SK-N-SH (cell line): Measurements from ENCODE around the gene DOC2A. TPM values are rescaled to one million over a fixed set of nuclear protein-coding genes. Genes with fewer than 3 reads are reported as not detected.

Experiments used
- CTCF ChIA-PET: fragments of 300-600, 350-600 bp; formaldehyde crosslinking; extraction: SDS; loops from one replicate; lab custom pipeline; 2021; lab: Yijun Ruan, JAX
- POLR2A ChIA-PET: fragments of 350-600 bp; sonication (Branson Sonifier 250); formaldehyde crosslinking; extraction: SDS; loops from one replicate; lab custom pipeline; 2020; ENCODE audit warnings: antibody characterized with exemption, inconsistent platforms; lab: Yijun Ruan, JAX
- DNase-seq: peaks from one replicate; pipeline ENCODE4 v3.0.0; 2012
- H2AFZ ChIP-seq: fragments of 200-600 bp; sonication (generic); 2 replicates; pipeline ENCODE4 v1.8.1; 2016; ENCODE audit warnings: antibody characterized with exemption, mild to moderate bottlenecking, low read depth
- H3F3A ChIP-seq: fragments of 200-600 bp; sonication (generic); replicated peaks from 2 replicates; pipeline ENCODE3; 2016; ENCODE audit warnings: antibody characterized with exemption, mild to moderate bottlenecking; ENCODE audit not compliant: insufficient read depth
- H3K27ac ChIP-seq, 2 experiments: fragments of 200-500 bp in 1 of 2; fragments of 200-600 bp in 1 of 2; sonication (Bioruptor generic) in 1 of 2; sonication (generic), shearing (Covaris generic) in 1 of 2; 2 replicates each; pipeline versions ENCODE4 v1.5.1 to v1.6.1; 2014 to 2016; ENCODE audit warnings: low read depth in 2 of 2, inconsistent platforms in 1 of 2, low read length in 1 of 2, mild to moderate bottlenecking in 1 of 2, mixed read lengths in 1 of 2
- H3K27me3 ChIP-seq: fragments of 200-600 bp; sonication (generic), shearing (Covaris generic); 2 replicates; pipeline ENCODE4 v1.6.1; 2016; ENCODE audit warnings: mixed run types; ENCODE audit not compliant: insufficient read depth
- H3K36me3 ChIP-seq, 2 experiments: fragments of 200-500 bp in 1 of 2; fragments of 200-600 bp in 1 of 2; sonication (Bioruptor generic) in 1 of 2; sonication (generic) in 1 of 2; replicated peaks in 1 of 2; 2 replicates each; pipeline versions ENCODE3 to v1.5.1; 2014 to 2016; ENCODE audit warnings: low read length in 1 of 2, mild to moderate bottlenecking in 1 of 2; ENCODE audit not compliant: insufficient read depth in 2 of 2, control insufficient read depth in 1 of 2
- H3K4me1 ChIP-seq, 2 experiments: fragments of 200-500 bp in 1 of 2; fragments of 200-600 bp in 1 of 2; sonication (Bioruptor generic) in 1 of 2; sonication (generic), shearing (Covaris generic) in 1 of 2; 2 replicates each; pipeline versions ENCODE4 v1.5.1 to v1.6.1; 2014 to 2016; ENCODE audit warnings: low read depth in 1 of 2, low read length in 1 of 2, mixed run types in 1 of 2; ENCODE audit not compliant: insufficient read depth in 2 of 2, control insufficient read depth in 1 of 2
- H3K4me2 ChIP-seq: fragments of 200-600 bp; sonication (generic), shearing (Covaris generic); 2 replicates; pipeline ENCODE4 v1.6.1; 2017; ENCODE audit warnings: mixed run types
- H3K4me3 ChIP-seq, 2 experiments: fragments of 200-500 bp in 1 of 2; fragments of 200-600 bp in 1 of 2; sonication (Bioruptor generic) in 1 of 2; sonication (generic), shearing (Covaris generic) in 1 of 2; 2 replicates each; pipeline versions ENCODE4 v1.5.1 to v1.8.1; 2014 to 2016; ENCODE audit warnings: low read depth in 2 of 2, inconsistent platforms in 1 of 2, low read length in 1 of 2, mild to moderate bottlenecking in 1 of 2, mixed read lengths in 1 of 2, moderate library complexity in 1 of 2
- H3K79me2 ChIP-seq: fragments of 200-600 bp; sonication (generic); 2 replicates; pipeline ENCODE4 v1.8.1; 2017; ENCODE audit warnings: mild to moderate bottlenecking; ENCODE audit not compliant: insufficient read depth
- H3K9ac ChIP-seq: fragments of 200-600 bp; sonication (generic); 2 replicates; pipeline ENCODE4 v1.6.1; 2017; ENCODE audit warnings: mixed run types
- H3K9me2 ChIP-seq: fragments of 200-600 bp; sonication (generic); 2 replicates; pipeline ENCODE4 v1.6.1; 2017; ENCODE audit warnings: mixed run types
- H3K9me3 ChIP-seq: fragments of 200-600 bp; sonication (generic); 2 replicates; pipeline ENCODE4 v1.6.1; 2017; ENCODE audit warnings: mixed run types, mild to moderate bottlenecking, moderate library complexity
- H4K20me1 ChIP-seq: fragments of 200-600 bp; sonication (generic); 2 replicates; pipeline ENCODE4 v1.6.1; 2017; ENCODE audit warnings: mild to moderate bottlenecking, mixed run types; ENCODE audit not compliant: insufficient read depth
- ELF1 ChIP-seq: IDR thresholded peaks from 2 replicates; pipeline ENCODE4 v1.4.0; 2012
- EP300 ChIP-seq, 2 experiments: IDR thresholded peaks; 2 replicates each; pipeline versions ENCODE4 v1.4.0 to v1.6.1; 2012; ENCODE audit warnings: borderline replicate concordance in 1 of 2, low read depth in 1 of 2, low read length in 1 of 2
- EZH2phosphoT487 ChIP-seq: fragments of 200-600 bp; sonication (generic); IDR thresholded peaks from 2 replicates; pipeline ENCODE4 v1.6.1; 2017; ENCODE audit warnings: low read depth, mixed run types, mild to moderate bottlenecking, antibody characterized with exemption, moderate library complexity, borderline replicate concordance
- FOXJ3 ChIP-seq: sonication (generic); formaldehyde crosslinking; IDR thresholded peaks from 2 replicates; pipeline ENCODE4 v1.5.1; 2020; ENCODE audit warnings: mild to moderate bottlenecking, missing genetic modification reagents
- GABPA ChIP-seq: IDR thresholded peaks from 2 replicates; pipeline ENCODE4 v1.4.0; 2012; ENCODE audit warnings: low read depth, mild to moderate bottlenecking
- IRF3 ChIP-seq: fragments of 150-350 bp; IDR thresholded peaks from 2 replicates; pipeline ENCODE4 v1.6.1; 2016; ENCODE audit warnings: mild to moderate bottlenecking, low read depth, low read length
- JUND ChIP-seq: IDR thresholded peaks from 2 replicates; pipeline ENCODE4 v1.4.0; 2012
- MEF2A ChIP-seq: IDR thresholded peaks from 2 replicates; pipeline ENCODE4 v1.4.0; 2012; ENCODE audit warnings: low read depth, borderline replicate concordance
- MXI1 ChIP-seq: IDR thresholded peaks from 2 replicates; pipeline ENCODE4 v1.6.1; 2012; ENCODE audit warnings: mild to moderate bottlenecking, low read depth, low read length, improper control_type of control experiment
- NFIC ChIP-seq: IDR thresholded peaks from 2 replicates; pipeline ENCODE4 v1.4.0; 2012; ENCODE audit warnings: borderline replicate concordance
- NRF1 ChIP-seq: IDR thresholded peaks from 2 replicates; pipeline ENCODE4 v1.6.1; 2012; ENCODE audit warnings: low read depth, mild to moderate bottlenecking, low read length
- PBX3 ChIP-seq: IDR thresholded peaks from 2 replicates; pipeline ENCODE4; 2012
- POLR2AphosphoS5 ChIP-seq: IDR thresholded peaks from 2 replicates; pipeline ENCODE4 v1.6.1; 2012; ENCODE audit warnings: low read depth, low read length
- RAD21 ChIP-seq: IDR thresholded peaks from 2 replicates; pipeline ENCODE4 v1.6.1; 2012; ENCODE audit warnings: mild to moderate bottlenecking, low read length
- RCOR1 ChIP-seq: fragments of 150-350 bp; IDR thresholded peaks from 2 replicates; pipeline ENCODE4 v1.6.1; 2017; ENCODE audit warnings: antibody characterized with exemption, low read length
- REST ChIP-seq: IDR thresholded peaks from 2 replicates; pipeline ENCODE4 v1.6.1; 2012; ENCODE audit warnings: mild to moderate bottlenecking, low read depth, low read length, moderate library complexity
- RFX5 ChIP-seq: IDR thresholded peaks from 2 replicates; pipeline ENCODE4 v1.6.1; 2012; ENCODE audit warnings: mild to moderate bottlenecking, improper control_type of control experiment, low read length
- RXRA ChIP-seq: IDR thresholded peaks from 2 replicates; pipeline ENCODE4 v1.4.0; 2012; ENCODE audit warnings: low read depth, mild to moderate bottlenecking, borderline replicate concordance
- TCF12 ChIP-seq: IDR thresholded peaks from 2 replicates; pipeline ENCODE4 v1.4.0; 2012
- USF1 ChIP-seq: IDR thresholded peaks from 2 replicates; pipeline ENCODE4 v1.4.0; 2012; ENCODE audit warnings: low read depth, borderline replicate concordance
- YY1 ChIP-seq: IDR thresholded peaks from 2 replicates; pipeline ENCODE4 v1.4.0; 2012; ENCODE audit warnings: low read depth, mild to moderate bottlenecking
- ZBTB33 ChIP-seq: IDR thresholded peaks from 2 replicates; pipeline ENCODE4 v1.4.0; 2012; ENCODE audit warnings: low read depth, borderline replicate concordance
- WGBS: methylation state at CpG from one replicate; pipeline ENCODE4 v1.1.6; 2017; ENCODE audit warnings: low lambda C conversion rate; 5-methylcytosine and 5-hydroxymethylcytosine counted together
- polyA plus RNA-seq, 3 experiments: library from polyadenylated mRNA; depleted of rRNA; stranded (reverse); fragments of >200 nt; gene quantifications; 2 replicates each; pipeline ENCODE4 v1.2.3, GENCODE V29; 2012

DOC2A gene
- polyA plus RNA-seq, 1 of the 3 experiments (the other 2 are of a cell fraction) = 10.4 TPM

- WGBS = under 1% methylated on average over 44 of the region's 65 CpGs
- H3K4me1 ChIP-seq = peaks cover 0 to 14% of the 10 kb centered on the region in 2 experiments; a peak in 1 of 4 replicates
- H3K27me3 ChIP-seq = no peaks in the 10 kb centered on the region
- CTCF ChIA-PET = interaction anchor here (0.8 to 2.8 kb wide), 5 partner anchors 10 to 206 kb away, joined by 4 to 11 read pairs (median 4); partner anchors contain the start of genes DOC2A, KIF22 and TLCD3B
- no peaks in the 10 kb centered on the region for H3K9me2 ChIP-seq
- H3K79me2 ChIP-seq = peaks cover 19% of the 10 kb centered on the region; the same call in 1 of the 2 replicates
- H3K4me2 ChIP-seq = peak within 1 kb of the TSS; percentile 99
- peaks cover 5 to 30% of the 10 kb centered on the region in 2 experiments for H3K36me3 ChIP-seq
- H3F3A ChIP-seq = peaks cover 10% of the 10 kb centered on the region
- H3K9me3 ChIP-seq = no peaks in the 10 kb centered on the region
- H3K27ac ChIP-seq = peak within 1 kb of the TSS; percentile 94
- POLR2A ChIA-PET = interaction anchor here (0.8 to 1.3 kb wide), 5 partner anchors 10 to 98 kb away, joined by 3 to 4 read pairs (median 3); partner anchors contain the start of genes SEZ6L2 and TAOK2
- H2AFZ ChIP-seq = peak within 1 kb of the TSS; percentile 97
- H4K20me1 ChIP-seq = no peaks in the 10 kb centered on the region
- H3K9ac ChIP-seq = peak within 1 kb of the TSS; percentile 90
- peak; percentile 99 for DNase-seq
- peak within 1 kb of the TSS; percentile 87 to 92 for H3K4me3 ChIP-seq
- TF ChIP-seq NRF1 = peak; percentile 65
- TF ChIP-seq RXRA = no peak
- TF ChIP-seq NFIC = no peak
- no peak for TF ChIP-seq JUND
- 0 out of 2 replicates have a peak, but pooled peaks have one; percentile 4 for TF ChIP-seq TCF12
- TF ChIP-seq FOXJ3 = no peak
- TF ChIP-seq RAD21 = no peak
- no peak for TF ChIP-seq MEF2A
- 0 out of 2 replicates have a peak, but pooled peaks have one; percentile 2 for TF ChIP-seq REST
- no peak for TF ChIP-seq RFX5
- no peak for TF ChIP-seq EP300 (IDR thresholded peaks at IDR 0.05; ENCODE audit: borderline replicate concordance in 1 of 2, low read depth in 1 of 2, low read length in 1 of 2)
- peak; percentile 5; the same call in 1 of the 2 replicates for TF ChIP-seq RCOR1
- TF ChIP-seq POLR2AphosphoS5 = peak; percentile 61
- TF ChIP-seq ZBTB33 = no peak
- TF ChIP-seq EZH2phosphoT487 = no peak
- peak; percentile 91 for TF ChIP-seq ELF1
- TF ChIP-seq PBX3 = no peak
- TF ChIP-seq IRF3 = no peak
- peak; percentile 93 for TF ChIP-seq YY1
- TF ChIP-seq GABPA = peak; percentile 75
- peak; percentile 15; the same call in 1 of the 2 replicates for TF ChIP-seq MXI1
- TF ChIP-seq USF1 = no peak
These were observed 14.7 kb downstream of the DOC2A start, which contains the start of gene INO80E for GRCh38 chr16:29995911-29996765. INO80E (plus strand) TSS chr16:29996241; CDS start chr16:29996311, 70 bp downstream.
